Lung (tissue), 12 donors: Measurements from ENCODE around the gene FANCM. TPM values are rescaled to one million over a fixed set of nuclear protein-coding genes. Genes with fewer than 3 reads are reported as not detected.

Source experiments
- ATAC-seq: fragments of 200-7000 bp; cut with Tn5 transposase; one replicate; pipeline ENCODE4 v1.9.1; 2020; ENCODE audit warnings: moderate number of reproducible peaks; ENCODE audit not compliant: insufficient read depth, low FRiP score
- DNase-seq, 3 donors: peaks; one replicate each; pipeline ENCODE4 v3.0.0-alpha.2; 2013 to 2017
- H3K27ac ChIP-seq, 2 donors: one replicate each; pipeline ENCODE4 v1.5.1; 2013; ENCODE audit warnings: mild to moderate bottlenecking in 2 of 2, moderate library complexity in 2 of 2, control low read depth in 1 of 2, inconsistent platforms in 1 of 2, low read depth in 1 of 2, low read length in 1 of 2
- H3K27me3 ChIP-seq, 3 donors: one replicate each; pipeline ENCODE4 v1.5.1; 2013; ENCODE audit warnings: low read length in 2 of 3; ENCODE audit not compliant: control insufficient read depth in 3 of 3, insufficient read depth in 3 of 3
- H3K36me3 ChIP-seq, 4 donors: one replicate each; pipeline ENCODE4 v1.5.1; 2013; ENCODE audit warnings: low read length in 4 of 4, mild to moderate bottlenecking in 1 of 4, moderate library complexity in 1 of 4; ENCODE audit not compliant: control insufficient read depth in 4 of 4, insufficient read depth in 4 of 4
- H3K4me1 ChIP-seq, 5 donors: one replicate each; pipeline ENCODE4 v1.5.1; 2013; ENCODE audit warnings: low read length in 5 of 5, mild to moderate bottlenecking in 2 of 5, moderate library complexity in 1 of 5; ENCODE audit not compliant: control insufficient read depth in 5 of 5, insufficient read depth in 5 of 5
- H3K4me3 ChIP-seq: one replicate; pipeline ENCODE4 v1.5.1; 2013; ENCODE audit warnings: mild to moderate bottlenecking, control low read depth, moderate library complexity
- H3K9ac ChIP-seq, 2 donors: one replicate each; pipeline ENCODE4 v1.5.1; 2013; ENCODE audit warnings: low read length in 2 of 2, control low read depth in 1 of 2; ENCODE audit not compliant: insufficient read depth in 1 of 2
- H3K9me3 ChIP-seq, 4 donors: one replicate each; pipeline ENCODE4 v1.5.1; 2013; ENCODE audit warnings: low read length in 3 of 4, mild to moderate bottlenecking in 1 of 4, moderate library complexity in 1 of 4; ENCODE audit not compliant: control insufficient read depth in 4 of 4, insufficient read depth in 3 of 4
- CTCF ChIP-seq: IDR thresholded peaks from 2 replicates; pipeline ENCODE4 v1.5.1; 2012; ENCODE audit warnings: mild to moderate bottlenecking; ENCODE audit errors: control extremely low read depth, extremely low read depth
- WGBS, 2 donors: extraction: QIAGEN DNeasy Blood & Tissue Kit; methylation state at CpG; one replicate each; pipeline ENCODE4 v1.1.7; 2013; 5-methylcytosine and 5-hydroxymethylcytosine counted together
- polyA plus RNA-seq, 2 donors: library from polyadenylated mRNA; stranded (reverse); fragments of 200-250 nt; gene quantifications; one replicate each; pipeline ENCODE4 v1.2.1, GENCODE V29; 2013
- total RNA-seq, 2 donors: library from RNA; depleted of rRNA in 1 of 2; stranded (reverse); fragments of >200 nt in 1 of 2; gene quantifications; one replicate each; pipeline ENCODE4 v1.2.1, GENCODE V29; 2014 to 2021
- donor health status: control.
- donor health status: control.
- donor health status: Bipolar disorder and iron deficiency.
- donor health status: healthy.
- donor health status: DM: yes; HTN: yes; CAD: no.

The FANCM gene
- total and polyA plus RNA-seq, 4 donors, result 0.88 to 13.6 (median 4.3) TPM

GRCh38 chr14:45156067-45156466 is 20.3 kb downstream of the FANCM start:
- Histone ChIP-seq H3K27me3 (no peaks in the 10 kb centered on the region), H3K27ac (no peak overlapping the region), H3K4me1 (no peaks in the 10 kb centered on the region), H3K4me3 (no peak overlapping the region), H3K9me3 (no peaks in the 10 kb centered on the region), H3K9ac (no peak overlapping the region), H3K36me3 (peaks cover 0 to 2% (median under 1%) of the 10 kb centered on the region in 4 donors)
- ATAC-seq, result no peak
- DNase-seq, result no peak
- TF ChIP-seq CTCF, result no peak

- Histone ChIP-seq H3K36me3 (peaks cover 0 to 4% (median 3%) of the 10 kb centered on the region in 4 donors), H3K27ac (no peak overlapping the region), H3K27me3 (no peaks in the 10 kb centered on the region), H3K9me3 (no peaks in the 10 kb centered on the region), H3K4me3 (no peak overlapping the region), H3K9ac (no peak overlapping the region), H3K4me1 (no peaks in the 10 kb centered on the region)
- no peak for ATAC-seq
- no peak for TF ChIP-seq CTCF
- DNase-seq, result no peak
Measured at GRCh38 chr14:45169906-45170305, 34.2 kb downstream of the FANCM start.

- Histone ChIP-seq H3K27ac (no peak overlapping the region), H3K9ac (no peak overlapping the region), H3K4me3 (no peak overlapping the region), H3K9me3 (no peaks in the 10 kb centered on the region), H3K36me3 (no peaks in the 10 kb centered on the region), H3K4me1 (no peaks in the 10 kb centered on the region), H3K27me3 (no peaks in the 10 kb centered on the region)
- peak in 2 of 3 donors; percentile 27 to 53 for DNase-seq
- TF ChIP-seq CTCF, result no peak
- WGBS, 2 donors, result 33 to 70% methylated on average over 5 of the region's 5 CpGs
- ATAC-seq, result no peak
Measured at GRCh38 chr14:45177076-45177475, 41.3 kb downstream of the FANCM start.

- TF ChIP-seq CTCF, result no peak
- no peak for ATAC-seq
- WGBS, 2 donors, result 98 to 99% methylated on average over 5 of the region's 5 CpGs
Measured at GRCh38 chr14:45181329-45181728, 45.6 kb downstream of the FANCM start.

More at GRCh38 chr14:45181329-45181728, 45.6 kb downstream of the FANCM start:
- H3K9me3 ChIP-seq, result no peaks in the 10 kb centered on the region
- DNase-seq, result no peak
- H3K27ac ChIP-seq, result no peak overlapping the region
- H3K36me3 ChIP-seq, result peaks cover 0 to 3% (median 0%) of the 10 kb centered on the region in 4 donors
- H3K27me3 ChIP-seq, result no peaks in the 10 kb centered on the region
- no peaks in the 10 kb centered on the region for H3K4me1 ChIP-seq
- H3K4me3 ChIP-seq, result no peak overlapping the region
- H3K9ac ChIP-seq, result no peak overlapping the region
